A673 (cell line): ENCODE results near the gene ABI1. TPM values are rescaled to one million over a fixed set of nuclear protein-coding genes. Genes with fewer than 3 reads are reported as not detected.

Experiments
- BruUV-seq: library from RNA; stranded (reverse); fragments of 400-500 nt; replicated peaks from 2 replicates; lab custom pipeline; 2021; lab: Mats Ljungman, UMichigan
- CTCF ChIA-PET: fragments of 300-600 bp; sonication (Branson Sonifier 250); formaldehyde crosslinking; loops from one replicate; lab custom pipeline; 2022; ENCODE audit warnings: antibody characterized with exemption; lab: Charles Lee
- POLR2A ChIA-PET: fragments of 300-600 bp; sonication (Branson Sonifier 250); formaldehyde crosslinking; loops from one replicate; lab custom pipeline; 2022; ENCODE audit warnings: antibody characterized with exemption; ENCODE audit not compliant: low non-redundant PET; lab: Charles Lee
- DNase-seq: peaks from one replicate; pipeline ENCODE4 v3.0.0-alpha.2; 2015; ENCODE audit warnings: low spot score
- H3K27ac ChIP-seq: fragments of 200-600 bp; sonication (generic); 2 replicates; pipeline ENCODE4 v1.5.1; 2016; ENCODE audit warnings: mixed run types, low read depth, mild to moderate bottlenecking, mixed read lengths, antibody characterized with exemption, low read length; ENCODE audit not compliant: poor library complexity, severe bottlenecking
- H3K27me3 ChIP-seq: fragments of 200-600 bp; sonication (generic); replicated peaks from 2 replicates; pipeline ENCODE4 v1.6.1; 2017; ENCODE audit warnings: mixed run types, low read depth, mild to moderate bottlenecking, mixed read lengths, antibody characterized with exemption, low read length; ENCODE audit not compliant: insufficient read depth, poor library complexity
- H3K36me3 ChIP-seq: fragments of 200-600 bp; sonication (generic); 2 replicates; pipeline ENCODE4 v1.6.1; 2016; ENCODE audit warnings: mixed run types, mild to moderate bottlenecking, mixed read lengths, antibody characterized with exemption, low read length; ENCODE audit not compliant: insufficient read depth, poor library complexity, severe bottlenecking
- H3K4me1 ChIP-seq: fragments of 200-600 bp; sonication (generic); 2 replicates; pipeline ENCODE4 v1.6.1; 2017; ENCODE audit warnings: mixed run types, mild to moderate bottlenecking, mixed read lengths, antibody characterized with exemption, low read length; ENCODE audit not compliant: insufficient read depth, poor library complexity, severe bottlenecking
- H3K4me3 ChIP-seq: fragments of 200-600 bp; sonication (generic); 2 replicates; pipeline ENCODE4 v1.5.1; 2016; ENCODE audit warnings: low read depth, mixed run types, mild to moderate bottlenecking, mixed read lengths, low read length; ENCODE audit not compliant: poor library complexity, severe bottlenecking
- H3K9me3 ChIP-seq: fragments of 200-600 bp; sonication (generic); 2 replicates; pipeline ENCODE4 v1.6.1; 2016; ENCODE audit warnings: mixed run types, low read depth, mild to moderate bottlenecking, mixed read lengths, antibody characterized with exemption, low read length; ENCODE audit not compliant: poor library complexity, severe bottlenecking
- CTCF ChIP-seq: fragments of 300-800, 200-600 bp; sonication (generic); conservative IDR thresholded peaks from 2 replicates; pipeline ENCODE4 v1.5.1; 2017; ENCODE audit warnings: low read depth, mild to moderate bottlenecking, antibody characterized with exemption, low read length, moderate library complexity, mixed read lengths
- EZH2 ChIP-seq: fragments of 200-600 bp; sonication (generic); IDR thresholded peaks from 2 replicates; pipeline ENCODE4 v1.6.1; 2017; ENCODE audit warnings: borderline replicate concordance, low read depth, mild to moderate bottlenecking, mixed read lengths, antibody characterized with exemption, low read length; ENCODE audit not compliant: poor library complexity, severe bottlenecking
- intact Hi-C: fragments of 100-400 bp; cut with micrococcal nuclease; formaldehyde crosslinking; loops from one replicate; pipeline ENCODE4 v1.10.0; 2022; ENCODE audit not compliant: unreplicated experiment
- total RNA-seq: library from RNA; stranded (reverse); gene quantifications from 2 replicates; pipeline ENCODE4 v1.2.3, GENCODE V29; 2021

Gene ABI1
- total RNA-seq, 1 experiment from 2014 or later: 70.5 TPM

GRCh38 chr10:26699631-26700030 lies 161.1 kb downstream of the ABI1 start:
- no peak for DNase-seq
- Histone ChIP-seq H3K9me3 (no peaks in the 10 kb centered on the region), H3K27me3 (no peaks in the 10 kb centered on the region), H3K4me3 (peak overlapping the region; percentile 6), H3K4me1 (peaks cover 18% of the 10 kb centered on the region), H3K36me3 (peaks cover 17% of the 10 kb centered on the region), H3K27ac (peak overlapping the region; percentile 17)
- TF ChIP-seq CTCF (no peak), EZH2 (no peak)
- CTCF ChIA-PET: no interaction called here
- POLR2A ChIA-PET: no interaction called here
- intact Hi-C loops: no loop called here
- no TSS peak for BruUV-seq

- Histone ChIP-seq H3K4me3 (peak overlapping the region; percentile 93), H3K9me3 (no peaks in the 10 kb centered on the region), H3K27me3 (no peaks in the 10 kb centered on the region), H3K27ac (peak overlapping the region; percentile 97), H3K36me3 (peaks cover 12% of the 10 kb centered on the region), H3K4me1 (peaks cover 18% of the 10 kb centered on the region)
- CTCF ChIA-PET: no interaction called here
- TF ChIP-seq CTCF: no peak
- TF ChIP-seq EZH2: no peak
- POLR2A ChIA-PET: no interaction called here
- intact Hi-C loops: no loop called here
- DNase-seq: no peak
- BruUV-seq: no TSS peak
Measured at GRCh38 chr10:26698909-26699308, 161.8 kb downstream of the ABI1 start.

- Histone ChIP-seq H3K27me3 (no peaks in the 10 kb centered on the region), H3K9me3 (no peaks in the 10 kb centered on the region), H3K4me1 (peaks cover 18% of the 10 kb centered on the region), H3K36me3 (peaks cover 9% of the 10 kb centered on the region), H3K4me3 (peak overlapping the region; percentile 93), H3K27ac (peak overlapping the region; percentile 97)
- POLR2A ChIA-PET: no interaction called here
- TF ChIP-seq CTCF: no peak
- no peak for TF ChIP-seq EZH2
- intact Hi-C loops: no loop called here
- DNase-seq: no peak
- BruUV-seq: TSS peak; percentile 43
- CTCF ChIA-PET: no interaction called here
Measured at GRCh38 chr10:26697922-26698608, 162.7 kb downstream of the ABI1 start.
